ENCODE results near the gene NRXN3. TPM values are rescaled to one million over a fixed set of nuclear protein-coding genes. Genes with fewer than 3 reads are reported as not detected.

The NRXN3 gene
- total RNA-seq, 4 donors from 2014 or later, result 0.56 to 1.6 (median 1.1) TPM

DNA sequence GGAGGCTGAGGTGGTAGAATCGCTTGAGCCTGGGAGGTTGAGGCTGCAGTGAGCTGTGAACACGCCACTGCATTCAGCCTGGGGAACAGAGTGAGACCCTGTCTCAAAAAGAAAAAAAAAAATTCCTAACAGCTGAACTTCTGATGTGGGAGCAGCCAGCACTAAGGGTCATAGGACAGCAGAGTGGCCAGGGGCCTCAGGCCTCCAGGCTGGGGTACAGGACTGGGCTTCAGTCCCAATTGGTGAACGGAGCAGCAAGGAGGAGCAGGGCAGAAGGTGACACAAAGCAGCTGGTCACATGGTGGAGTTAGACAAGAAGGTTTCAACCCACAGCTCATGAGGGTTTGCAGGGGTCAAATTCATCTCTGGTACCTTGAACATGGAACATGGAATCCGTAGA lies 40.8 kb upstream of the NRXN3 start:
- no peak overlapping the region for H3K27ac ChIP-seq
- no peaks in the 10 kb centered on the region for H3K36me3 ChIP-seq
- no peak for TF ChIP-seq POLR2A (IDR thresholded peaks at IDR 0.05)
- TF ChIP-seq, protein P1, sequence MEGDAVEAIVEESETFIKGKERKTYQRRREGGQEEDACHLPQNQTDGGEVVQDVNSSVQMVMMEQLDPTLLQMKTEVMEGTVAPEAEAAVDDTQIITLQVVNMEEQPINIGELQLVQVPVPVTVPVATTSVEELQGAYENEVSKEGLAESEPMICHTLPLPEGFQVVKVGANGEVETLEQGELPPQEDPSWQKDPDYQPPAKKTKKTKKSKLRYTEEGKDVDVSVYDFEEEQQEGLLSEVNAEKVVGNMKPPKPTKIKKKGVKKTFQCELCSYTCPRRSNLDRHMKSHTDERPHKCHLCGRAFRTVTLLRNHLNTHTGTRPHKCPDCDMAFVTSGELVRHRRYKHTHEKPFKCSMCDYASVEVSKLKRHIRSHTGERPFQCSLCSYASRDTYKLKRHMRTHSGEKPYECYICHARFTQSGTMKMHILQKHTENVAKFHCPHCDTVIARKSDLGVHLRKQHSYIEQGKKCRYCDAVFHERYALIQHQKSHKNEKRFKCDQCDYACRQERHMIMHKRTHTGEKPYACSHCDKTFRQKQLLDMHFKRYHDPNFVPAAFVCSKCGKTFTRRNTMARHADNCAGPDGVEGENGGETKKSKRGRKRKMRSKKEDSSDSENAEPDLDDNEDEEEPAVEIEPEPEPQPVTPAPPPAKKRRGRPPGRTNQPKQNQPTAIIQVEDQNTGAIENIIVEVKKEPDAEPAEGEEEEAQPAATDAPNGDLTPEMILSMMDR (IDR thresholded peaks at IDR 0.05), result no peak
- no peak overlapping the region for H3K4me3 ChIP-seq (replicated peaks in 1 of 3)
- 90 to 91% methylated on average over 4 of the region's 4 CpGs for WGBS, 2 donors
- intact Hi-C loops (cut with DNase I), result no loop called here
- no peaks in the 10 kb centered on the region for H3K4me1 ChIP-seq
- H3K27me3 ChIP-seq, result no peaks in the 10 kb centered on the region
- DNase-seq, result no peak
- no peaks in the 10 kb centered on the region for H3K9me3 ChIP-seq

DNA sequence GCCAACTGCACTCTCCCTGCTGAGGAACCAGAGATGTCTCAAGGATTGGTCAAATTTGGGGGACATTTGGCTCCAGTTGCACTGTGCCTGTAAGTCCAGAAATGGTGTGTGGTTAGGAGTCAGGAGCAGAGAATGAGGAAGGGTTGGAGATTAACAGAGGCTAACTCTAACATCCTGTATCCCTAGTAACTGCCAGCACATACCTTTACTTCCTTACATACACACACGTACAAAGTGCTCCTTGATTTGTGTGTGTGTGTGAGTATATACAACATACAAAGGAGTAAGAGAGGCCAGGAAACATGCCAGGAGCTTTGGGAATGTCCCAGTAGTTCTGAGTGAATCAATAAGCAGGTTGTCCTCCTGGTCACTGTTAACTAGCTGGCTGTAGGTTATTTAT lies 39.8 kb upstream of the NRXN3 start:
- WGBS, 2 donors, result 62 to 71% methylated on average over 1 of the region's 1 CpG
- H3K4me3 ChIP-seq (replicated peaks in 1 of 3), result no peak overlapping the region
- H3K36me3 ChIP-seq, result no peaks in the 10 kb centered on the region
- TF ChIP-seq POLR2A (IDR thresholded peaks at IDR 0.05), result no peak
- TF ChIP-seq, protein P1 (IDR thresholded peaks at IDR 0.05), result no peak
- no peak overlapping the region for H3K27ac ChIP-seq
- no peak for DNase-seq
- H3K4me1 ChIP-seq, result no peaks in the 10 kb centered on the region
- H3K27me3 ChIP-seq, result no peaks in the 10 kb centered on the region
- intact Hi-C loops (cut with DNase I), result no loop called here
- H3K9me3 ChIP-seq, result no peaks in the 10 kb centered on the region

DNA sequence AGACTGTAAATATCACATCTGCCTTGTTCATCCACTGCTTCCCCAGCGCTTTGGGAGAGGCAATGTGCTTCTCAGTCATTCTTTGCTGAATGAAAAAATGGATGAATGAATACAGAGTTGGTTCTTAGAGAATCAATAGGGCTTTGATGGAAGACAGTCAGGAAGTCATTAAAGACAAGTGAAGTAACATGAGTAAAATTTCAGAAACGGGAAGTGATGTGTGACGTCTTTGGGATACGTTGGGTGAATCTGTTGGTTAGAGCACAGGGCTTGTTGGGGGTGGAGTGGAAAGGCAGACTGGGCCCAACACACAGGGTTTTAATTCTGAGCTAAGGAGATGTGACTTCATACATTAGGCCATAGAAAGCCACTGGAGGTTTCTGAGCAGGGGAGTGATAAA lies 39.0 kb upstream of the NRXN3 start:
- TF ChIP-seq, protein P1 (IDR thresholded peaks at IDR 0.05), result no peak
- no peak for TF ChIP-seq POLR2A (IDR thresholded peaks at IDR 0.05)
- 84% methylated on average over 4 of the region's 4 CpGs for WGBS, 2 donors
- no peak overlapping the region for H3K27ac ChIP-seq
- DNase-seq, result no peak
- H3K36me3 ChIP-seq, result no peaks in the 10 kb centered on the region
- H3K4me1 ChIP-seq, result no peaks in the 10 kb centered on the region
- intact Hi-C loops (cut with DNase I), result no loop called here
- H3K4me3 ChIP-seq (replicated peaks in 1 of 3), result no peak overlapping the region
- H3K27me3 ChIP-seq, result no peaks in the 10 kb centered on the region
- no peaks in the 10 kb centered on the region for H3K9me3 ChIP-seq

DNA sequence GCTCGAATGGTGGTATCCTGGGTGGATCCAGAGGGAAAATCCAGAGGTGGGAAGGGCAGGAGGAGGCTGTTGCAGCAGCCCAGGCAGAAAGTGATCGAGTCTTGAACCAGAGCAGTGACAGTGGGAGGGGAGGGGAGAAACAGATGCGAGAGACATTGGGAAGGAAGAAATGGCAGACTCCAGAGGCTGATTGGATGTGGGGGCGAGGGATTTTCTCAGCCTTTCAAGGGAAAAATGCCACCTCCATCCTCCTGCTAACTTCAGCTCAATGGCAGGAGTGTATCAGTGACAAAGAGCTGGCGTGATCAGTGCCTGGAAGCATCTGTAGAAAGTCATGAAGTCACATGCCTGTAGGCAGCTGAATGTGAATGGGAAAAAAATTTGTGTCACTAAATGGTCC lies 38.6 kb upstream of the NRXN3 start:
- no peak for DNase-seq
- no peaks in the 10 kb centered on the region for H3K36me3 ChIP-seq
- no peak overlapping the region for H3K27ac ChIP-seq
- intact Hi-C loops (cut with DNase I), result no loop called here
- TF ChIP-seq, protein P1 (IDR thresholded peaks at IDR 0.05), result no peak
- no peak for TF ChIP-seq POLR2A (IDR thresholded peaks at IDR 0.05)
- H3K4me3 ChIP-seq (replicated peaks in 1 of 3), result no peak overlapping the region
- H3K4me1 ChIP-seq, result no peaks in the 10 kb centered on the region
- H3K27me3 ChIP-seq, result no peaks in the 10 kb centered on the region
- H3K9me3 ChIP-seq, result no peaks in the 10 kb centered on the region
- 80 to 81% methylated on average over 5 of the region's 5 CpGs for WGBS, 2 donors

- WGBS, 2 donors, result 65 to 69% methylated on average over 4 of the region's 4 CpGs
- intact Hi-C loops (cut with DNase I), result no loop called here
- H3K9me3 ChIP-seq, result no peaks in the 10 kb centered on the region
- TF ChIP-seq, protein P1 (IDR thresholded peaks at IDR 0.05), result no peak
- no peak for TF ChIP-seq POLR2A (IDR thresholded peaks at IDR 0.05)
- no peak for DNase-seq
- H3K4me3 ChIP-seq (replicated peaks in 1 of 3), result no peak overlapping the region
- H3K27me3 ChIP-seq, result no peaks in the 10 kb centered on the region
- H3K36me3 ChIP-seq, result no peaks in the 10 kb centered on the region
- no peaks in the 10 kb centered on the region for H3K4me1 ChIP-seq
- no peak overlapping the region for H3K27ac ChIP-seq
Observed at GRCh38 chr14:78135450-78135891, 34.7 kb upstream of the NRXN3 start.
